GM10266 (cell line): ENCODE results near the gene KRT4.

Source experiments
- DNase-seq: peaks from one replicate; pipeline ENCODE4 v3.0.0; 2012; ENCODE audit errors: extremely low spot score
- CTCF ChIP-seq: IDR thresholded peaks from 2 replicates; pipeline ENCODE4 v1.5.1; 2012; ENCODE audit warnings: mild to moderate bottlenecking, low read depth; ENCODE audit not compliant: control insufficient read depth, insufficient read depth; ENCODE audit errors: missing control alignments

KRT4 gene

DNA sequence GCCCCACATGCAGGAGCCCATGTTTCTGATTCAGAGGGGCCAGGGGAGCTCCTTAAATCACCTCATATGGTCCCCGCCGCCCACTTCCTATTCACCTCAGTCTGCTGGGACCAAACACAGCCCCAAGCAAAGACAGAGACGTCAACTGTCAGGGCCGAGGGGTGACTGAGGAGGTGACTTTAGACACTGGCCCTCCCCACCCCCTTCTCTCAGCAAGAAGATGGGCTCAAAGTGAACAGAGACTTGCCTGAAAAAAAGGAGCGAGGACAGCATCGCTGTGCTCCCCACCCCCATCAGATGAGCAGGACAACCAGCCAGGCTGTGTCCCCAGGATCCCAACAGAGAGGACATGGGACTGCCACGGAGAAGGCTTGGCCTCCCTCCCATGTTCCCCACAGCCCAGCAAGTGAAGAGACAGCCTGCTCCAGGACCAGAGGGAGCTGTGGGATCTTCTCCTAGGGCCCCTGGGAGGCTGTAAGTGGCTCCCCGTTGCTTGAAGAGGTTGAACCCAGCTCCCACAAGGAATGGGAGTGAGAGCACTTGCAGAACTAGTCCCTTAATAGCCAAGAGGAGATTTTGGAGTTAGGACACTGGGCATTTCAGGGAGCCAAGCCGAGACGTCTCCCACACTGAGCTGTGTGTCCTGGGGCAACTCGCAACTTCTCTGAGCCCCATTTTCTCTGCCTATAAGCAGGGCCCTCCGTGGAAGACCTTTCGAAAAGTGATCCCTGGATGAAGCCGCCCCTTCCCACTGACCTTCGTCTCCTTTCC is 21.5 kb upstream of the KRT4 start:
- DNase-seq = no peak
- TF ChIP-seq CTCF = no peak

- no peak for DNase-seq
- no peak for TF ChIP-seq CTCF
Observed at GRCh38 chr12:52834727-52835001, 20.7 kb upstream of the KRT4 start.

- no peak for TF ChIP-seq CTCF
- no peak for DNase-seq
Observed at GRCh38 chr12:52833922-52834726, 20.2 kb upstream of the KRT4 start, which contains the start of gene KRT79. Gene KRT79 (minus strand): TSS chr12:52834311. CDS start chr12:52834260, 51 bp downstream.

DNA sequence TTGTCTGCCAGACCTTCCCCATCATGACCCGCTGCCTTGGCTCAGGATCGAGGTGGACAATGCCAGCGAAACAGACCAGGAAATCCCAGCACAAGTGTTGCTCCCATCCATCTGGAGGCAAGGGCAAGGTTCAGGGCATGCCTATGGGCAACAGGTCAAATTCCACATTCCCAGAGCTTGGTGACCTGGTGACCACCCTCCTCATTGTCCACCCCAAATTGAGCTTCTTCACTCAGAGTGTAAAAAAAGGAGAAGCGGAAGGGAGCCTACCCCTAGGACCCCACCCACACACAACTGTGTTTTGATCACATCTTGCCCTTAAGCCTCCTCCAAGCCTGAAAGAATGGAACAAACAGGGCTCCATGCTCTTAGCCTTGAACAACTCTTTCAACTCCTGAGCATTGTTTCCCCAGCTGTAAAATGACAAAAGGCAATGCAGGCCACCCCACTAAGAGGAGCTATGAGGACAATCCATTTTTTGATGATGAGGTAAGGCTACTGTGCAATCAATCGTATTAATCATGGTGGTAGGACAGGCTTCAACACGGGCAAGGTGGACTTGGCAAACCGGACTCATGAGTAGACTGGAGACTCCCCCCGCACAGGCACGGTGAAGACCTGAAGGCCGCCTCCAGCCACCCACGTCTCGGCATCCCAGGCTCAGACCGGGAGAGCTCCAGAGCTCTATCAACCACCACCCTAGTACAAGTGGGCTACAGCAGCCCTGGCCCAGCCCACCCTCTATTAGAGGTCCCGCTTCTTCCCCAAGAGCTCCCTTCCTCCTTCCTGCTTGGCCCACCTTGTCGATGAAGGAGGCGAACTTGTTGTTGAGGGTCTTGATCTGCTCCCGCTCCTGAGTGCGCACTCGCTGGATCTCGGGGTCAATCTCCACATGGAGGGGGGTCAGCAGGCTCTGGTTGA is 19.3 kb upstream of the KRT4 start:
- DNase-seq = no peak
- no peak for TF ChIP-seq CTCF

DNA sequence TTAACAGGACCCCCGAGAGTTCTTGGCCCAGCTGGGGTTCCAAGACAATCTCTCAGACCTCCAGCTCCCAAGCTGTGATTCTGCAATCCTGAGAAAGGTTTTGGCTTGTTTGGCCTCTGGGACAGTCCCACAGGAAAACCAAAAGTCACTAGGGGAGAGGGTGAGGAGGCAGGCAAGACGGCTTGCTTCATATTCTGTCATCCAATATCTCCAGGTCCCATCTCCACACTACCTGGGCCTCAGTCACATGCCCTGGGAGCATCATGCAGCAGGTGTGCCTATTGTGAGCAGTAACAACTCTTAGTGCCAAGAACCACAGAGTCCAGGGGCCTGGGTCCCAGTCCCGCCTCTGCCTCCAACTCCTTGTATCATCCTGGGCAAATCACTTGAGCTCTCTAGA is 18.5 kb upstream of the KRT4 start:
- no peak for TF ChIP-seq CTCF
- DNase-seq = no peak

DNA sequence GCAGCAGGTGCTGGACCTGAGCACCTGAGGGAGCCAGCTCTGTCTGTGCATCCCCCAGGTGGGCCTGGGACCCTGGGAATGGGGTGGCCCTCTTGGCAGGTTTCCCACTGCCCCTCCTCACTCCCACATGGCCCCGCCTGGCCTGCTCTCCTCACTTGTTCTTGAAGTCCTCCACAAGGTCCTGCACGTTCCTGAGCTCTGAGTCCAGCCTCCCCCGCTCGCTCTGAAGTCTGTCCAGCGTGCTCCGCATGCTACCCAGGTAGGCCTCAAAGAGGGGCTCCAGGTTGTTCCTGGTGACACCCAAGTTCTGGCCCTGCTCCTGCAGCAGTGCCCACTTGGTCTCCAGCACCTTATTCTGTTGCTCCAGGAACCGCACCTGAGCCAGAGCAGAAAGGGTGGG is 17.3 kb upstream of the KRT4 start:
- TF ChIP-seq CTCF = no peak
- no peak for DNase-seq
